HG03558 (cell line): Measurements from ENCODE around the gene NDEL1.

ENCODE experiments used
- ATAC-seq: cut with Tn5 transposase; IDR thresholded peaks from one replicate; pipeline ENCODE4 v1.9.1; 2021; ENCODE audit warnings: moderate number of reproducible peaks; ENCODE audit not compliant: unreplicated experiment; ENCODE audit errors: extremely low read depth

Gene NDEL1

GRCh38 chr17:8494506-8495111 lies 58.9 kb downstream of the NDEL1 start:
- ATAC-seq: no peak

- ATAC-seq: no peak
Measured at GRCh38 chr17:8496081-8496480, 60.4 kb downstream of the NDEL1 start.

- no peak for ATAC-seq
Measured at GRCh38 chr17:8499171-8499570, 63.5 kb downstream of the NDEL1 start.

- ATAC-seq: no peak
Measured at GRCh38 chr17:8499614-8500013, 63.9 kb downstream of the NDEL1 start.

- ATAC-seq: no peak
Measured at GRCh38 chr17:8500609-8501008, 64.9 kb downstream of the NDEL1 start.

GRCh38 chr17:8502126-8502525 lies 66.4 kb downstream of the NDEL1 start:
- ATAC-seq: no peak

GRCh38 chr17:8503368-8503767 lies 67.7 kb downstream of the NDEL1 start:
- ATAC-seq: no peak

GRCh38 chr17:8503807-8504206 lies 68.1 kb downstream of the NDEL1 start:
- no peak for ATAC-seq

GRCh38 chr17:8504460-8505207 lies 69.0 kb downstream of the NDEL1 start:
- no peak for ATAC-seq

GRCh38 chr17:8506145-8506544 lies 70.5 kb downstream of the NDEL1 start:
- ATAC-seq: no peak

- ATAC-seq: no peak
Measured at GRCh38 chr17:8514801-8515200, 79.1 kb downstream of the NDEL1 start.
